SU-DHL-6 (cell line): ENCODE measurements around the gene NOP14.

ENCODE experiments used
- CTCF ChIP-seq: fragments of 200-600 bp; sonication (generic); IDR thresholded peaks from one replicate; pipeline ENCODE4 v1.5.1; 2017; ENCODE audit warnings: antibody characterized with exemption, mild to moderate bottlenecking, low read length, moderate library complexity; ENCODE audit not compliant: insufficient read depth, poor library complexity, severe bottlenecking
- EZH2phosphoT487 ChIP-seq: fragments of 200-600 bp; sonication (generic), shearing (Covaris generic); conservative IDR thresholded peaks from 2 replicates; pipeline ENCODE4 v1.6.1; 2018; ENCODE audit warnings: mild to moderate bottlenecking, antibody characterized with exemption, low read length, moderate library complexity, mixed read lengths

GRCh38 chr4:2948895-2949781 is 14.1 kb downstream of the NOP14 start:
- TF ChIP-seq EZH2phosphoT487 (no peak), CTCF (no peak)
